Colonic mucosa (tissue), 4 donors: Measurements from ENCODE around the gene TCF4. TPM values are rescaled to one million over a fixed set of nuclear protein-coding genes. Genes with fewer than 3 reads are reported as not detected.

Experiments used
- DNase-seq: peaks from one replicate; pipeline ENCODE4 v3.0.0-alpha.2; 2020
- H3K27ac ChIP-seq: fragments of 200-600 bp; one replicate; pipeline ENCODE4 v1.8.0; 2021
- H3K27me3 ChIP-seq: fragments of 200-600 bp; one replicate; pipeline ENCODE4 v1.8.0; 2021
- H3K36me3 ChIP-seq: fragments of 200-600 bp; one replicate; pipeline ENCODE4 v1.8.0; 2021
- H3K4me1 ChIP-seq: fragments of 200-600 bp; one replicate; pipeline ENCODE4 v1.8.0; 2021; ENCODE audit warnings: mild to moderate bottlenecking
- H3K4me3 ChIP-seq: fragments of 200-600 bp; one replicate; pipeline ENCODE4 v1.8.0; 2021
- H3K9ac ChIP-seq, 2 donors: one replicate each; pipeline ENCODE4 v1.7.0; 2013; ENCODE audit warnings: control low read depth in 2 of 2, low read depth in 2 of 2, low read length in 2 of 2
- H3K9me3 ChIP-seq: fragments of 200-600 bp; one replicate; pipeline ENCODE4 v1.8.0; 2021
- CTCF ChIP-seq: fragments of 200-600 bp; IDR thresholded peaks from one replicate; pipeline ENCODE4 v1.8.0; 2022; ENCODE audit warnings: antibody characterized with exemption, mild to moderate bottlenecking
- intact Hi-C: fragments of 100-400 bp; cut with DNase I; formaldehyde crosslinking; loops from one replicate; pipeline ENCODE4 v1.14.1; 2022
- total RNA-seq, 2 donors: library from RNA; stranded (reverse); fragmentation: NEBNext Ultra II Directional in 1 of 2; extraction: Animal tissue kit (Norgen Biotek cat#: 25700) in 1 of 2; gene quantifications; one replicate each; pipeline ENCODE4 v1.2.1, GENCODE V29; 2021
- donor health status: healthy.
- donor health status: DM: no; HTN: no; CAD: no.
- donor health status: DM: no; HTN: no; CAD: no.

TCF4 gene
- total RNA-seq, 2 donors from 2014 or later: 9.8 to 29.0 TPM

DNA sequence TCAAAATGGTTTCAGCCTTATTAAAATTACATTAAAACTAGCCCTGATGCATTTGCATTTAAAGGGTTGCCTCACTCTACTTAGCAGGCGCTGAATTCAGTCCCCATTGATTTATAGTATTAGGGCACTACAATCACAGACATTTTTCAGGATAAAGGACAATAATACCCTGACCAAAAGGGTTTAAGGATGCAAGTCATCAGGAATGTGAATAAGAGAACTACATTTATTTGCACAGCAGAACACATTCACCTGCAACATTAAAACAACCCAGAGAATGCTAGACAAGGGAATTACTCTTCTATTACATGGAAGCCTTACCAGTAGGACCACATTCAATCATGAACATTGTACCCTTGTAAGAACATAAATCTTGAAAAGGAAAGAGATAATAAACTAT, 93.6 kb downstream of the TCF4 start:
- no peaks in the 10 kb centered on the region for H3K4me1 ChIP-seq
- intact Hi-C loops: no loop called here
- H3K4me3 ChIP-seq: no peak overlapping the region
- no peaks in the 10 kb centered on the region for H3K36me3 ChIP-seq
- TF ChIP-seq CTCF: no peak
- no peak overlapping the region for H3K27ac ChIP-seq
- no peaks in the 10 kb centered on the region for H3K9me3 ChIP-seq
- no peak overlapping the region for H3K9ac ChIP-seq
- no peaks in the 10 kb centered on the region for H3K27me3 ChIP-seq
- no peak for DNase-seq

DNA sequence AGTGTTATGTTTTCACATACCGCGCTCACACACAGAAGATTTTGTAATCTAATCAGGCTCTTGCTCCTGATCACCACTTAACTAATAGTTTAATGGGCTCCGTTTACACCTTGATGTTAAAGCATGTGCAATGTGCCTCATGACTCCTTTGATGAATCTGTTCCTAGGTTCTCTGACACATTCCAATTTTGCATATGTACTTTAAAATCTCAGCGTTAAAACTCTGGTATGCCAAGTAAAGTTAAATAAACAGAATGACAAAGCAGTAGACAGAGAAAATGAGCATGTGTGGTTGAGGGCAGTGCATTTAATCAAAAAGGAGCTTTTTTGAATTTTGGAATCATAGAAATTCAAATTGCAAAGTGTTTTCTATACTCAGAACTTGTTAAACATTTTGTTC, 96.4 kb downstream of the TCF4 start:
- Histone ChIP-seq H3K27ac (no peak overlapping the region), H3K4me1 (no peaks in the 10 kb centered on the region), H3K9ac (no peak overlapping the region), H3K9me3 (no peaks in the 10 kb centered on the region), H3K4me3 (no peak overlapping the region), H3K27me3 (no peaks in the 10 kb centered on the region), H3K36me3 (no peaks in the 10 kb centered on the region)
- no peak for DNase-seq
- intact Hi-C loops: no loop called here
- TF ChIP-seq CTCF: no peak

- no peak overlapping the region for H3K9ac ChIP-seq
- intact Hi-C loops: no loop called here
- TF ChIP-seq CTCF: no peak
Measured at GRCh38 chr18:55489034-55489986, 98.7 kb downstream of the TCF4 start.

DNA sequence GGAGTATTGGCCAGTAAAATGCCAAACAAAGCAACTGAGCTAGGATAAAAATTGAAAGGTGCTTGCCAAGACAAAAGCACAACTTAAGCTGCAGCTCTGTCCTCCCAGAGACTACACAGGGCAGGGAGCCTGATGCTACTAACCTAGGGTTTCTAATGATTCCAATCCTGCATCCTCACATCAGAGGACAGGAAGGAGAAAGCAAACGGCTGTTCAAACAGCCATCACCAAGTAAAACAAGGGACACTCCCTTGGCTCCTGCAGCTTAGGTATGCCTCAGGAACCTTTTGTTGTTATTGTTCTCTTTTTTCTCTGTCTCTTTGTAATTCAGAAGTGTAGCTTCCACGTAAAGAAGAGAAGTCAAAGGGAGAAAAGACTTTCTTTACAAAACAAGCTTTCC, 99.5 kb downstream of the TCF4 start:
- no peak overlapping the region for H3K9ac ChIP-seq
- H3K4me3 ChIP-seq: no peak overlapping the region
- no peaks in the 10 kb centered on the region for H3K36me3 ChIP-seq

More at GRCh38 chr18:55489034-55489986, 98.7 kb downstream of the TCF4 start:
- Histone ChIP-seq H3K36me3 (no peaks in the 10 kb centered on the region), H3K4me3 (no peak overlapping the region), H3K27me3 (no peaks in the 10 kb centered on the region), H3K4me1 (no peaks in the 10 kb centered on the region), H3K27ac (no peak overlapping the region), H3K9me3 (no peaks in the 10 kb centered on the region)
- no peak for DNase-seq

DNA sequence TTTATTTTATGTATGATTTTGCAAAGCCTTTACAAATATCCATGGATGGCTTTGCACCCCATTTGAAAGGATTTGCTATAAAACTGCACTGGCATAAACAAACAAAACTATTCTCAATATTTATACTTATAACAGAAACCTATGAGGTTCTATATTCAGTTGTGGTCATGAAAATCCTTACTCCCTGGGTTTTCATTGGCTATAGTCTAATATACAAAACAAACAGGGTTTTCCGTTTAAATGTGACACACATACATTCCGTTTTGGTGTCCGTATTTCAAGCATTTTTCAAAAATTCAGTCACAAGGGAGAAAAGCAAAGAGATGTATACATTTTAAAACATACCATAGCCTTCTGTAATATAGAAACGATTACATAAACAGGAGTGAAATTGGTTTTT, 100.0 kb downstream of the TCF4 start:
- Histone ChIP-seq H3K4me3 (no peak overlapping the region), H3K36me3 (no peaks in the 10 kb centered on the region), H3K27me3 (no peaks in the 10 kb centered on the region), H3K27ac (no peak overlapping the region), H3K4me1 (no peaks in the 10 kb centered on the region), H3K9ac (no peak overlapping the region), H3K9me3 (no peaks in the 10 kb centered on the region)
- TF ChIP-seq CTCF: no peak
- DNase-seq: no peak
- intact Hi-C loops: no loop called here

More for the DNA sequence above, 99.5 kb downstream of the TCF4 start:
- no peaks in the 10 kb centered on the region for H3K9me3 ChIP-seq
- H3K4me1 ChIP-seq: no peaks in the 10 kb centered on the region
- no peak for TF ChIP-seq CTCF
- H3K27ac ChIP-seq: no peak overlapping the region
- no peaks in the 10 kb centered on the region for H3K27me3 ChIP-seq
- no peak for DNase-seq
- intact Hi-C loops: no loop called here
